Lung (tissue), 12 donors: ENCODE data around the gene ALLC. TPM values are rescaled to one million over a fixed set of nuclear protein-coding genes. Genes with fewer than 3 reads are reported as not detected.

ENCODE experiments used
- ATAC-seq: fragments of 200-7000 bp; cut with Tn5 transposase; one replicate; pipeline ENCODE4 v1.9.1; 2020; ENCODE audit warnings: moderate number of reproducible peaks; ENCODE audit not compliant: insufficient read depth, low FRiP score
- DNase-seq, 3 donors: peaks; one replicate each; pipeline ENCODE4 v3.0.0-alpha.2; 2013 to 2017
- H3K27ac ChIP-seq, 2 donors: one replicate each; pipeline ENCODE4 v1.5.1; 2013; ENCODE audit warnings: mild to moderate bottlenecking in 2 of 2, moderate library complexity in 2 of 2, control low read depth in 1 of 2, inconsistent platforms in 1 of 2, low read depth in 1 of 2, low read length in 1 of 2
- H3K27me3 ChIP-seq, 3 donors: one replicate each; pipeline ENCODE4 v1.5.1; 2013; ENCODE audit warnings: low read length in 2 of 3; ENCODE audit not compliant: control insufficient read depth in 3 of 3, insufficient read depth in 3 of 3
- H3K36me3 ChIP-seq, 4 donors: one replicate each; pipeline ENCODE4 v1.5.1; 2013; ENCODE audit warnings: low read length in 4 of 4, mild to moderate bottlenecking in 1 of 4, moderate library complexity in 1 of 4; ENCODE audit not compliant: control insufficient read depth in 4 of 4, insufficient read depth in 4 of 4
- H3K4me1 ChIP-seq, 5 donors: one replicate each; pipeline ENCODE4 v1.5.1; 2013; ENCODE audit warnings: low read length in 5 of 5, mild to moderate bottlenecking in 2 of 5, moderate library complexity in 1 of 5; ENCODE audit not compliant: control insufficient read depth in 5 of 5, insufficient read depth in 5 of 5
- H3K4me3 ChIP-seq: one replicate; pipeline ENCODE4 v1.5.1; 2013; ENCODE audit warnings: mild to moderate bottlenecking, control low read depth, moderate library complexity
- H3K9ac ChIP-seq, 2 donors: one replicate each; pipeline ENCODE4 v1.5.1; 2013; ENCODE audit warnings: low read length in 2 of 2, control low read depth in 1 of 2; ENCODE audit not compliant: insufficient read depth in 1 of 2
- H3K9me3 ChIP-seq, 4 donors: one replicate each; pipeline ENCODE4 v1.5.1; 2013; ENCODE audit warnings: low read length in 3 of 4, mild to moderate bottlenecking in 1 of 4, moderate library complexity in 1 of 4; ENCODE audit not compliant: control insufficient read depth in 4 of 4, insufficient read depth in 3 of 4
- WGBS, 2 donors: extraction: QIAGEN DNeasy Blood & Tissue Kit; methylation state at CpG; one replicate each; pipeline ENCODE4 v1.1.7; 2013; 5-methylcytosine and 5-hydroxymethylcytosine counted together
- polyA plus RNA-seq, 2 donors: library from polyadenylated mRNA; stranded (reverse); fragments of 200-250 nt; gene quantifications; one replicate each; pipeline ENCODE4 v1.2.1, GENCODE V29; 2013
- total RNA-seq, 2 donors: library from RNA; depleted of rRNA in 1 of 2; stranded (reverse); fragments of >200 nt in 1 of 2; gene quantifications; one replicate each; pipeline ENCODE4 v1.2.1, GENCODE V29; 2014 to 2021
- TF ChIP-seq, protein P1 (sequence below): IDR thresholded peaks from 2 replicates; pipeline ENCODE4 v1.5.1; 2012; ENCODE audit warnings: mild to moderate bottlenecking; ENCODE audit errors: control extremely low read depth, extremely low read depth
- donor health status: control.
- donor health status: control.
- donor health status: Bipolar disorder and iron deficiency.
- donor health status: healthy.
- donor health status: DM: yes; HTN: yes; CAD: no.

The ALLC gene
- total and polyA plus RNA-seq, 4 donors, result 0.06 TPM; not detected in 3

DNA sequence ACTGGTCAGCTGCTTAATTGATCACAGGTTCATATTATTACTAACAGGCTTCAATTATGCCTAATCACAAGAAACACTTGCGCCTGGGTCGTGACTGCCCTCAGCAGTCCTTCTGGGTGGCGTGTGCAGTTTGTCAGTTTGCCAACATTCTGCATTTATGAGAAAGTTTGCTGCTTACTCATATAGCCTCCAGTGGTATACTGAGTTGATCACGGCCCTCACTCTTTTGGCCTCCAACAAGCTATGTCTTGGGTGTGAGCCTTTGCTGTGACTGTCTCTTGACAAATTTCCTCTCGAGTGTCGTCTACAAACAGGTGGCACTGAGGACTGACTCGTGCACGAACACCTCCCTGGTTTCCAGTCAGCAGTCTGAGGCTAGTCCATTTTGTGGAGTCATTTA, 72.6 kb downstream of the ALLC start:
- peaks cover 0 to 6% (median 4%) of the 10 kb centered on the region in 3 donors for H3K27me3 ChIP-seq
- 88 to 93% methylated on average over 8 of the region's 8 CpGs for WGBS, 2 donors
- H3K27ac ChIP-seq, result no peak overlapping the region
- H3K9me3 ChIP-seq, result no peaks in the 10 kb centered on the region
- TF ChIP-seq, protein P1, sequence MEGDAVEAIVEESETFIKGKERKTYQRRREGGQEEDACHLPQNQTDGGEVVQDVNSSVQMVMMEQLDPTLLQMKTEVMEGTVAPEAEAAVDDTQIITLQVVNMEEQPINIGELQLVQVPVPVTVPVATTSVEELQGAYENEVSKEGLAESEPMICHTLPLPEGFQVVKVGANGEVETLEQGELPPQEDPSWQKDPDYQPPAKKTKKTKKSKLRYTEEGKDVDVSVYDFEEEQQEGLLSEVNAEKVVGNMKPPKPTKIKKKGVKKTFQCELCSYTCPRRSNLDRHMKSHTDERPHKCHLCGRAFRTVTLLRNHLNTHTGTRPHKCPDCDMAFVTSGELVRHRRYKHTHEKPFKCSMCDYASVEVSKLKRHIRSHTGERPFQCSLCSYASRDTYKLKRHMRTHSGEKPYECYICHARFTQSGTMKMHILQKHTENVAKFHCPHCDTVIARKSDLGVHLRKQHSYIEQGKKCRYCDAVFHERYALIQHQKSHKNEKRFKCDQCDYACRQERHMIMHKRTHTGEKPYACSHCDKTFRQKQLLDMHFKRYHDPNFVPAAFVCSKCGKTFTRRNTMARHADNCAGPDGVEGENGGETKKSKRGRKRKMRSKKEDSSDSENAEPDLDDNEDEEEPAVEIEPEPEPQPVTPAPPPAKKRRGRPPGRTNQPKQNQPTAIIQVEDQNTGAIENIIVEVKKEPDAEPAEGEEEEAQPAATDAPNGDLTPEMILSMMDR, result no peak
- H3K4me3 ChIP-seq, result no peak overlapping the region
- no peak for DNase-seq
- ATAC-seq, result no peak
- no peaks in the 10 kb centered on the region for H3K36me3 ChIP-seq
- peaks cover 0 to 13% (median 0%) of the 10 kb centered on the region in 5 donors for H3K4me1 ChIP-seq
- no peak overlapping the region for H3K9ac ChIP-seq

DNA sequence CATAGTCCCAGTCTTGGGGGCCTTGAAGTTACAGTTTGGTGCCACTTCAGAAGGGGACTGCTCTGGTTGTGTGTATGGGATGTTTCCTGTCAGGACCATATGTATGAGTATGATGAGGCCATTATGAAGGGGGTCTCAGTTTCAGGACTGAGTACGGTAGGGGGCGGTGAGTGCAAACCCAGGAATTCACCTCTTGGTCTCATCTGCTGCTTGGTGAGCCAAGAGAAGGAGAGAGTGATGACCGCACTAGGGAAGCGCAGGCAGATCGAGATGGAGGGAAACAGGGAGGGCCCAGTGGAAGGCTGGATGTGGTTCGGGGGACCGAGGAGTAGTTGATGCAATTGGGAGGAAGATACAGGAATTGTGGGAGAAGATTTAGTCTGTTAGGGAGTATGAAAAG, 73.8 kb downstream of the ALLC start:
- Histone ChIP-seq H3K4me3 (no peak overlapping the region), H3K36me3 (no peaks in the 10 kb centered on the region), H3K9ac (no peak overlapping the region), H3K4me1 (peaks cover 0 to 13% (median 0%) of the 10 kb centered on the region in 5 donors), H3K27me3 (peaks cover 0 to 7% (median 6%) of the 10 kb centered on the region in 3 donors), H3K27ac (no peak overlapping the region), H3K9me3 (no peaks in the 10 kb centered on the region)
- TF ChIP-seq, protein P1, result no peak
- DNase-seq, result no peak
- ATAC-seq, result no peak
- WGBS, 2 donors, result 95 to 97% methylated on average over 7 of the region's 7 CpGs

DNA sequence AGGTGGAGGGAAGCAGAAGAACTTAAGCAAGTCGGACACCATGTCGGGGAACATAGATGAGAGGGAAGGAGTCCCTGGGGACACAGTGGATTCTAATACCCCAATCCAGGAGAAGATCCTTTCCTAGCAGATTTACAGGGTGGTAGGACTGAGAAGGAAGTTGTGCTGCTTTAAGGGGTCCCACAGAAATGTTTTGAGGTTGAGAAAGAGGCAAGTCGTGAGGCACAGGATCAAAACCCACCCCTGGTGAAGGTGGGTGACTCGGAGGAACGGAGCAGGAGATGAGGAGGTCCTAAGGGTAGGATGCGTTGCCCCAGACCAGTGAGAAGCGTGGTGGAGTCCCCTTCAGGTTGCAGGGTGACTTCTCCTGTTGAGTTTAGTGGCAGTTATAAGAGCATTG, 78.1 kb downstream of the ALLC start:
- Histone ChIP-seq H3K9ac (no peak overlapping the region), H3K9me3 (peaks cover 0 to 2% (median 0%) of the 10 kb centered on the region in 4 donors), H3K27ac (no peak overlapping the region), H3K36me3 (no peaks in the 10 kb centered on the region), H3K4me3 (no peak overlapping the region), H3K4me1 (no peaks in the 10 kb centered on the region), H3K27me3 (peaks cover 0 to 7% (median 0%) of the 10 kb centered on the region in 3 donors)
- TF ChIP-seq, protein P1, result no peak
- ATAC-seq (no peak), DNase-seq (no peak)
- 82 to 91% methylated on average over 7 of the region's 7 CpGs for WGBS, 2 donors

DNA sequence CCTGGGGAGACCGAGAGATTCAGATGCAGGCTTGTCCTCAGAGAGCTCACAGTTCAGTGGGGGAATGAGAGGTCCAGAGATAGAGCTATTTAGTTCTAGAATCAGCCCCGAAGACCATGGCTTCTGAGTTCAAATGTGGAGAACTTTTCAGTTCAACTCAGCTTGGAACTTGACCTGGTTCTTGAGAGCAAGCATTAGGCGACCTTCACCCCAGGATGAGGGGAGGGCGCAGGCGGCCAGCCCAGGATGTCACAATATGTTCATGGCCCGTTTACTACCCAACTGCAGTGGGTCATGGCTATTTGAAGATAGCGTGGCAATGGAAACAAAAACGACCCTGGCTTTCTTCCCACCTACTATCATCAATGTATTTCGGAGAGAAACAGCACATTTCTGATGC, 79.1 kb downstream of the ALLC start:
- Histone ChIP-seq H3K4me3 (no peak overlapping the region), H3K4me1 (no peaks in the 10 kb centered on the region), H3K27me3 (peaks cover 0 to 7% (median 0%) of the 10 kb centered on the region in 3 donors), H3K27ac (no peak overlapping the region), H3K9ac (no peak overlapping the region), H3K36me3 (no peaks in the 10 kb centered on the region), H3K9me3 (peaks cover 0 to 2% (median 0%) of the 10 kb centered on the region in 4 donors)
- ATAC-seq, result no peak
- no peak for DNase-seq
- TF ChIP-seq, protein P1, result no peak
- WGBS, 2 donors, result 80 to 83% methylated on average over 9 of the region's 9 CpGs
